GM12864 (cell line): ENCODE measurements around the gene CDH23.

Experiments used
- DNase-seq: peaks from one replicate; pipeline ENCODE4 v3.0.0-alpha.2; 2011; ENCODE audit warnings: low read depth
- H3K4me3 ChIP-seq: 2 replicates; pipeline ENCODE4 v1.5.1; 2011; ENCODE audit warnings: mild to moderate bottlenecking, low read depth, low read length, control low read depth
- CTCF ChIP-seq: IDR thresholded peaks from 2 replicates; pipeline ENCODE4 v1.5.1; 2011; ENCODE audit warnings: low read depth, mild to moderate bottlenecking, moderate library complexity, low read length, control low read depth, inconsistent platforms; ENCODE audit errors: missing control alignments

The CDH23 gene

GRCh38 chr10:71695502-71696476 lies 299.1 kb downstream of the CDH23 start:
- DNase-seq = no peak
- no peak overlapping the region for H3K4me3 ChIP-seq
- TF ChIP-seq CTCF = no peak

- DNase-seq = no peak
- no peak overlapping the region for H3K4me3 ChIP-seq
- peak; percentile 98 for TF ChIP-seq CTCF
These were observed 300.1 kb downstream of the CDH23 start for GRCh38 chr10:71696628-71697326.

GRCh38 chr10:71697938-71698709 lies 301.4 kb downstream of the CDH23 start:
- no peak for TF ChIP-seq CTCF
- H3K4me3 ChIP-seq = no peak overlapping the region
- peak; percentile 53 for DNase-seq

GRCh38 chr10:71698737-71699136 lies 302.0 kb downstream of the CDH23 start:
- TF ChIP-seq CTCF = no peak
- DNase-seq = no peak
- H3K4me3 ChIP-seq = no peak overlapping the region

GRCh38 chr10:71700731-71701368 lies 304.1 kb downstream of the CDH23 start:
- TF ChIP-seq CTCF = no peak
- no peak for DNase-seq
- no peak overlapping the region for H3K4me3 ChIP-seq

- DNase-seq = no peak
- TF ChIP-seq CTCF = no peak
These were observed 304.9 kb downstream of the CDH23 start for GRCh38 chr10:71701496-71702132.

More at GRCh38 chr10:71701496-71702132, 304.9 kb downstream of the CDH23 start:
- H3K4me3 ChIP-seq = no peak overlapping the region
